Bronchial epithelial cell (primary cell): ENCODE measurements around the gene STMP1. TPM values are rescaled to one million over a fixed set of nuclear protein-coding genes. Genes with fewer than 3 reads are reported as not detected.

Source experiments
- DNase-seq: peaks from one replicate; pipeline ENCODE4 v3.0.0-alpha.2; 2010; ENCODE audit warnings: low read depth
- FAIRE-seq: peaks from 2 replicates; lab custom pipeline; 2011; peaks lifted over from hg19 to GRCh38; lab: Jason Lieb, UNC
- H3K27me3 ChIP-seq: 2 replicates; pipeline ENCODE4 v1.5.1; 2011; ENCODE audit warnings: low read length; ENCODE audit not compliant: control insufficient read depth, insufficient read depth
- H3K36me3 ChIP-seq: 2 replicates; pipeline ENCODE4 v1.5.1; 2011; ENCODE audit warnings: low read length; ENCODE audit not compliant: control insufficient read depth, insufficient read depth
- H3K4me3 ChIP-seq: 2 replicates; pipeline ENCODE4 v1.5.1; 2011; ENCODE audit warnings: mild to moderate bottlenecking, low read depth, low read length, control low read depth
- total RNA-seq: library from RNA; depleted of rRNA; stranded (reverse); fragments of >200 nt; gene quantifications from 2 replicates; pipeline ENCODE4 v1.2.1, GENCODE V29; 2014
- TF ChIP-seq, protein P1 (sequence below): IDR thresholded peaks from 2 replicates; pipeline ENCODE4 v1.5.1; 2011; ENCODE audit warnings: mild to moderate bottlenecking, moderate library complexity, low read length, control low read depth, inconsistent platforms; ENCODE audit not compliant: insufficient read depth, severe bottlenecking

STMP1 gene
- total RNA-seq, 1 donor from 2014 or later: 7.4 TPM

DNA sequence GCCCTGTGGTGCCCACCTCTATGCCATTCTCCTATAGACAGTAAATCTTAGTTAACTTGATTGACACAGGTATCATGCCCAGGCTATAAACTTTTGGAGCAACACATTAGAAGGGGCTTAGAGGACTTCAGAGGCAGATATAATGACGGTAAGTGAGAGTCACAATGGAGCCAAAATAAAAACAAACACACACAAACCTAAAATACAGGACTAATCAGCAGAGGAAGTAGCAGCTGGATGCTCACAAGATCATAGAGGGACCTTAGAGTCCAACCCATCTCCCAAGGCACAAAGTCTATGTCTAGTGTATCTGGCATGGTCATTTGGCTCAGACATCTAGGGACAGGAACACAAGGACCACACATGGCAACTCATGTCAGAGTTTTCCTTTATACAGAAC, 53.4 kb downstream of the STMP1 start:
- no peak for DNase-seq
- Histone ChIP-seq H3K4me3 (no peak overlapping the region), H3K27me3 (no peaks in the 10 kb centered on the region), H3K36me3 (no peaks in the 10 kb centered on the region)
- TF ChIP-seq, protein P1, sequence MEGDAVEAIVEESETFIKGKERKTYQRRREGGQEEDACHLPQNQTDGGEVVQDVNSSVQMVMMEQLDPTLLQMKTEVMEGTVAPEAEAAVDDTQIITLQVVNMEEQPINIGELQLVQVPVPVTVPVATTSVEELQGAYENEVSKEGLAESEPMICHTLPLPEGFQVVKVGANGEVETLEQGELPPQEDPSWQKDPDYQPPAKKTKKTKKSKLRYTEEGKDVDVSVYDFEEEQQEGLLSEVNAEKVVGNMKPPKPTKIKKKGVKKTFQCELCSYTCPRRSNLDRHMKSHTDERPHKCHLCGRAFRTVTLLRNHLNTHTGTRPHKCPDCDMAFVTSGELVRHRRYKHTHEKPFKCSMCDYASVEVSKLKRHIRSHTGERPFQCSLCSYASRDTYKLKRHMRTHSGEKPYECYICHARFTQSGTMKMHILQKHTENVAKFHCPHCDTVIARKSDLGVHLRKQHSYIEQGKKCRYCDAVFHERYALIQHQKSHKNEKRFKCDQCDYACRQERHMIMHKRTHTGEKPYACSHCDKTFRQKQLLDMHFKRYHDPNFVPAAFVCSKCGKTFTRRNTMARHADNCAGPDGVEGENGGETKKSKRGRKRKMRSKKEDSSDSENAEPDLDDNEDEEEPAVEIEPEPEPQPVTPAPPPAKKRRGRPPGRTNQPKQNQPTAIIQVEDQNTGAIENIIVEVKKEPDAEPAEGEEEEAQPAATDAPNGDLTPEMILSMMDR: no peak
- no peak for FAIRE-seq

DNA sequence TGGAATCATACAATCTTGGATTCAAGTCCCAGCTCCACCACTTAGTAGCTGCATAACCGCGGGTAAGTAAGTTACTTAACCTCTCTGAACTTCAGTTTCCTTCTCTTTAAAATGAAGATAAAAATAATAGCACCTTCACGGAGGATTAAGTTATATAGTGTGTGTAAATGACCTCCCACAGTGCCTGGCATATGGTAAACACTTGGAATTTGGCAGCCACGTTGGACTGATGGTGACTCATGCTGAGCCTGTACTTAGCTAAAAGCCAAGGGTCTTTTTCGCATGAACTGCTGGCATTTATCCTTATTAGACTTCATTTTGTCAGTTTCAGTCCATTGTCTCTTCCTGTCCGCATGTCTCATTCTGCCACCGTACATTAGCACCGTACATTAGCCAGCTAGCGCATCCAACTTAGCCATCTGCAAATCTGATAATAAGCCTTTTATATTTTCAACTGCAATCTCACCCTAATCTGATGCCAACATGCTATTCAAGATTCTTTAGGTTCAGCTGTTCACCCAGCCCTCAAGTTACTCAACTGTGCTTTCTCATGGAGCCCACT, 54.4 kb downstream of the STMP1 start:
- no peak overlapping the region for H3K4me3 ChIP-seq
- DNase-seq: peak; percentile 59
- H3K27me3 ChIP-seq: no peaks in the 10 kb centered on the region
- no peak for FAIRE-seq
- TF ChIP-seq, protein P1: no peak
- no peaks in the 10 kb centered on the region for H3K36me3 ChIP-seq

DNA sequence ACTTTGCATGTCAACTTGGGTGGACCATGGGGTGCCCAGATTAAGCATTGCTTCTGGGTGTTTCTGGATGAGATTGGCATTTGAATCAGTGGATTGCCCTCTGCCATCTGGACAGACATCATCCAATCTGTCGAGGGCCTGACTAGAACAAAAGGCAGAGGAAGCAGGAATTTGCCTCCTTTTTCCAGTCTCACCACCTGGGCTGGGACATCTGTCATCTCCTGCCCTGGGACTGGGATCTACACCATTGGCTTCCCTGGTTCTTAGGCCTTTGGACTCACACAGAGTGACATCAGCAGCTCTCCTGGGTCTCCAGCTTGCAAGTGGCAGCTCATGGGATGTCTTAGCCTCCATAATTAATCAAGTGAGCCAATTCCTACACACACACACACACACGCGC, 55.4 kb downstream of the STMP1 start:
- FAIRE-seq (no peak), DNase-seq (no peak)
- Histone ChIP-seq H3K27me3 (no peaks in the 10 kb centered on the region), H3K36me3 (no peaks in the 10 kb centered on the region), H3K4me3 (no peak overlapping the region)
- TF ChIP-seq, protein P1: no peak

DNA sequence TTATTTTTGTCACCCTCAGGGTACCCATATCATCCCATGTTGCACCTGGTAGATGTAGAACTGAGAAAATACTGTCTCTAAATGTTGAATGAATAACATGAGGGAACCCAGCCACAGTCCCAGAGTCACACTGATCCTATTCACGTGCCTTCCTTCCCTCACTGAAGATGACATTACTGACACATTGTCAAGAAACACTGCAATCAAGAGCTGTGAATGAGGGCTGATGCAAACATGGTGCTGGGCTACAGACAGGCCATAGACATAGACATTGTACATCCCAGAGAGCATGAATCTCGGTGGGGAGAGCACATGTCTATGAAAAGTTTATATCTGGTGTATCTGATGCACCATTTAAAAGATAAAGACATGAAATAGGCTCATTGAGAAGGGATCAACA, 55.9 kb downstream of the STMP1 start:
- no peaks in the 10 kb centered on the region for H3K36me3 ChIP-seq
- H3K27me3 ChIP-seq: no peaks in the 10 kb centered on the region
- TF ChIP-seq, protein P1: no peak
- DNase-seq (no peak), FAIRE-seq (no peak)
- H3K4me3 ChIP-seq: no peak overlapping the region

DNA sequence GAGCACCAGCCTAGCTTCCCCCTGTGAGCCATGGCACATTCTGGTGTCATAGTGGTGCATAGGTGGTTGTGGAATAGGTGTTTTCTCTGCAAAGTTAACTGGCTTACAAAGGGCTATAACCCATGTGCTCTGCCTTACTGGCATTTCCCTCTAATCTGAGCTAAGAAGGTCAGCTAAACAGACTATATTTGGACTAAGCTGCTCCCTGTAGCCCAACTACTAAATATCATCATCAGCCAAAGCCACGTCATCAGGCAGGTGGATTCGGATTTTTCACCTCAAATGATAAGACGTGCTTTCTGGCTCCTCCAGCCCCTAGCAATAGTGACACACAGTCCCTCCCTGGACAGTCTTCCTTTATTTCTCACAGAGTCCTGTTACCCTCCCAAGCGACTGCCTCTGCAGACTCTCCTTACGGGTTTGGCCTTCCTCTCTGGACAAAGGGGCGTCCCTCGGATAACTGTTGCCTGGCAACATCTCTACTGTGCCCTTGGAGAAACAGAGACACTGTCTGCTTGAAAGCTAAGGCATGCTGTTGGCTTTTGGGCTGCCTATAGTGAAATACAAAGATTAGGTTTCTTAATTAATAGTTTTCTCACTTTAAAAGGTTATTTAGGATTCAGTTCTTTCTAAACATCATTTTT, 56.6 kb downstream of the STMP1 start:
- no peaks in the 10 kb centered on the region for H3K27me3 ChIP-seq
- H3K36me3 ChIP-seq: no peaks in the 10 kb centered on the region
- TF ChIP-seq, protein P1: no peak
- FAIRE-seq (no peak), DNase-seq (no peak)
- H3K4me3 ChIP-seq: no peak overlapping the region
